Vagina (tissue), 2 donors: ENCODE measurements around the gene WWC2. TPM values are rescaled to one million over a fixed set of nuclear protein-coding genes. Genes with fewer than 3 reads are reported as not detected.

Experiments used
- DNase-seq, 2 donors: peaks; one replicate each; pipeline ENCODE4 v3.0.0-alpha.2; 2017; ENCODE audit errors: extremely low spot score in 2 of 2
- H3K27ac ChIP-seq: fragments of 200-600 bp; sonication (generic); one replicate; pipeline ENCODE4 v1.5.1; 2019
- H3K27me3 ChIP-seq: fragments of 200-600 bp; sonication (generic); one replicate; pipeline ENCODE4 v1.5.1; 2019
- H3K36me3 ChIP-seq, 2 donors: fragments of 200-600 bp; sonication (generic); one replicate each; pipeline ENCODE4 v1.5.1; 2017 to 2019
- H3K4me1 ChIP-seq: fragments of 200-600 bp; sonication (generic); one replicate; pipeline ENCODE4 v1.5.1; 2019
- H3K4me3 ChIP-seq, 2 donors: fragments of 200-600 bp; sonication (generic); 1 replicate in 1 of 2; 2 replicates in 1 of 2; pipeline ENCODE4 v1.5.1; 2016 to 2019
- H3K9me3 ChIP-seq: fragments of 200-600 bp; sonication (generic); one replicate; pipeline ENCODE4 v1.5.1; 2019
- CTCF ChIP-seq, 3 experiments: fragments of 450-650 bp in 2 of 3; fragments of 200-600 bp in 1 of 3; sonication (generic) in 1 of 3; IDR thresholded peaks; one replicate each; pipeline ENCODE4 v1.5.1; 2017 to 2019; ENCODE audit warnings: antibody characterized with exemption in 3 of 3, mild to moderate bottlenecking in 2 of 3, moderate library complexity in 2 of 3
- POLR2A ChIP-seq, 2 donors: fragments of 450-650 bp; IDR thresholded peaks; one replicate each; pipeline ENCODE4 v1.6.1; 2017; ENCODE audit warnings: antibody characterized with exemption in 2 of 2, mild to moderate bottlenecking in 2 of 2, moderate library complexity in 2 of 2
- POLR2AphosphoS5 ChIP-seq, 2 donors: sonication (generic); formaldehyde crosslinking; IDR thresholded peaks; one replicate each; pipeline ENCODE4 v1.9.0; 2017; ENCODE audit warnings: antibody characterized with exemption in 2 of 2, mild to moderate bottlenecking in 2 of 2, low read depth in 1 of 2; ENCODE audit not compliant: insufficient read depth in 1 of 2
- intact Hi-C: fragments of 100-400 bp; cut with DNase I; formaldehyde crosslinking; loops from one replicate; pipeline ENCODE4 v1.15.1; 2023
- total RNA-seq: library from RNA; depleted of rRNA; stranded (reverse); fragments of >200 nt; gene quantifications from one replicate; pipeline ENCODE4 v1.2.3, GENCODE V29; 2016

The WWC2 gene
- total RNA-seq, 1 donor from 2014 or later: 24.3 TPM

DNA sequence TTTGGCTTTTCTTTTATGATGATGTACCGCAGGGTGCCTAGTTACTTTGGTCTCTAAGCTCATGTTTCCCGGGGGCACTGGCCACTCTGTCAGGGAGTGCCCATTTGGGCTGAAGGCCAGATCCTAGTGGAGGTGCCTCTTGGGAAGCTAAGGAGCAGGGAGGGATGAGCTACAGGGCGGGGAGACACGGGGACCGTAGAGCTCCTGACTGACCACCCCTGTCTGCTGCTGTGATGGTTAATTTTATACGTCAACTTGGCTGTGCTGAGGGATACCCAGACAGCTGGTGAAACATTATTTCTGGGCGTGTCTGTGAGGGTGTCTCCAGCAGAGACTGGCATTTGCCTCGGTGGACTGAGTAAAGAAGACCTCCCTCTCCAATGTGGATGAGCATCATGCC is 248.1 kb downstream of the WWC2 start:
- Histone ChIP-seq H3K36me3 (no peaks in the 10 kb centered on the region), H3K9me3 (no peaks in the 10 kb centered on the region), H3K4me3 (no peak overlapping the region), H3K27ac (no peak overlapping the region), H3K4me1 (peaks cover 7% of the 10 kb centered on the region), H3K27me3 (no peaks in the 10 kb centered on the region)
- TF ChIP-seq POLR2A (IDR thresholded peaks at IDR 0.05): no peak
- no peak for TF ChIP-seq CTCF (IDR thresholded peaks at IDR 0.05)
- intact Hi-C loops: no loop called here
- DNase-seq: no peak

- no peaks in the 10 kb centered on the region for H3K27me3 ChIP-seq
Observed at GRCh38 chr4:183347566-183347965, 248.5 kb downstream of the WWC2 start.

DNA sequence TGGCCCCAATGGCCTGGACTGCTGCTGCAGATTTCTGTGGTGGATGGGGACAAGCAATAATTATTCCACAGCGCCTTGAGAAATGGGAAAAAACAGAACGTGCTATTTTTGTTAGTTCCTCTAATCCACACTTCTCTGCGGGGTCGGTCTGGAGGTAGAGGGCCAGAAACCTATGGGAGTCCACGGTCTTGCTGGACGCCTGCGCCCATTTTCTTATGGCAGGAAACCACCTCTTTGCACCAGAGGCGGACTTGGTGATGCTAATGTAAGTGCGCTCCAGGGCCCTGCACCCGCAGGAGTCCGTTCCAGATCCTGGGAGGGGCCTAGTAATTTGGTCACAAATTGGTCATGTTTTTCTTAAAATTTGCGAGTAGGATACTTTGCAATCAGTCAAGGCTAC is 249.1 kb downstream of the WWC2 start:
- TF ChIP-seq POLR2AphosphoS5 (IDR thresholded peaks at IDR 0.05; ENCODE audit: insufficient read depth in 1 of 2, low read depth in 1 of 2): no peak
- TF ChIP-seq POLR2A (IDR thresholded peaks at IDR 0.05): no peak
- TF ChIP-seq CTCF (IDR thresholded peaks at IDR 0.05): no peak
- intact Hi-C loops: no loop called here
- Histone ChIP-seq H3K4me1 (no peaks in the 10 kb centered on the region), H3K36me3 (no peaks in the 10 kb centered on the region), H3K9me3 (no peaks in the 10 kb centered on the region), H3K27me3 (no peaks in the 10 kb centered on the region), H3K27ac (no peak overlapping the region), H3K4me3 (no peak overlapping the region)
- no peak for DNase-seq

More at GRCh38 chr4:183347566-183347965, 248.5 kb downstream of the WWC2 start:
- peaks cover 6% of the 10 kb centered on the region for H3K4me1 ChIP-seq
- H3K36me3 ChIP-seq: no peaks in the 10 kb centered on the region
- no peak overlapping the region for H3K27ac ChIP-seq
- DNase-seq: no peak
- H3K9me3 ChIP-seq: no peaks in the 10 kb centered on the region
- intact Hi-C loops: no loop called here
- TF ChIP-seq POLR2A (IDR thresholded peaks at IDR 0.05): no peak
- TF ChIP-seq CTCF (IDR thresholded peaks at IDR 0.05): no peak
- no peak for TF ChIP-seq POLR2AphosphoS5 (IDR thresholded peaks at IDR 0.05; ENCODE audit: insufficient read depth in 1 of 2, low read depth in 1 of 2)
- H3K4me3 ChIP-seq: no peak overlapping the region

DNA sequence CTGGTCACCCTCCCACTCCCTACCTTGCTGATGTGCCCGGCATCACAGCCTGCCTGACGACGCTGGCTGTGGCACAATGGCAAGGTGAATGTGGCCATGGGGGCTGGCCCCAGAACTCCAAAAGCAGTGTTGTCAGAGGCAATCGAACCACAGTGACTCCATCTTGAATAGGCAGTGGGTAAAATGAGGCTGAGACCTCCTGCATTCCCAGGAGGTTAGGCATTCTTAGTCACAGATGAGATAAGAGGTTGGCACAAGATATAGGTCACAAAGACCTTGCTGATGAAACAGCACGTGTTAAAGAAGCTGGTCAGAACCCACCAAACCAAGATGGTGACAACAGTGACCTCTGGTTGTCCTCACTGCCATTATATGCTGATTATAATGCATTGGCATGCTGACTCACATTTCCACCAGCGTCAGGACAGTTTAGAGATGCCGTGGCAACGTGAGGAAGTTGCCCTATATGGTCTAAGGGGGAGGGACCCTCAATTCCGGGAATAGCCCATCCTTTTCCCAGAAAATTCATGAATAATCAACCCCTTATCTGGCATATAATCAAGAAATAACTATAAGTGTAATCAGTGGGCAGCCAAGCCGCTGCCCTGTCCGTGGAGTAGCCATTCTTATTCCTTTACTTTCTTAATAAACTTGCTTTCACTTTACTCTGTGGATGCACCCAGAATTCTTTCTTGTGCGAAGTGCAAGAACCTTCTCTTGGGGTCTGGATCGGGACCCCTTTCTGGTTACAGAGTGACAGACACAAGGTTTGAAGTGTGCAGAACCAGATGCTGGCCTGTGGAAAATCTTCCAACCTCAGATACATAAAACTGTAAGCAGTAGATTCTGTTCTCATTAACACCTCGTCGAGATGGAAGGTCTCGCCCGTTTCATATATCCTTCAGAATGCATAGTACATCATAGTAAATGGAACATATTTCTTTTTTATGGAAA is 249.9 kb downstream of the WWC2 start:
- H3K27me3 ChIP-seq: no peaks in the 10 kb centered on the region
- DNase-seq: no peak
- intact Hi-C loops: no loop called here
- no peaks in the 10 kb centered on the region for H3K36me3 ChIP-seq
- H3K4me1 ChIP-seq: no peaks in the 10 kb centered on the region
- no peak for TF ChIP-seq POLR2A (IDR thresholded peaks at IDR 0.05)
- H3K27ac ChIP-seq: no peak overlapping the region
- no peaks in the 10 kb centered on the region for H3K9me3 ChIP-seq
- no peak overlapping the region for H3K4me3 ChIP-seq

DNA sequence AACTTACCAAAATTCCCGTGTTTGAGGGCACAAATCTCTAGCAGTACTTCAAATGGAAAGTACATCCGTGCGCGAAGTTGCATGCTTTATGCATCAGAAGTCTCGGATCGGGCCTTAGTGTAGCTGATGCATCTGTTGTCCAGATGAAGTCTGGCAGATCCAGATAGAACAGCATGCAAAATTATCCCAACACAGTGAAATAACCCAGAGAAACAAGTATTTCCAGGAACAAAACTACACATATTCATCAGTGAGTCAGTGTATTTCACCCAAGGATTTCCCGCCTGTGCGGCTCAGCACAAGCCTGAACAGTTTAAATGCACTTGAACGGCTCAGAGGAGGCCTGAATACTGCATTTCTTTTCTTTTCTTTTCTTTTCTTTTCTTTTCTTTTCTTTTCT is 250.6 kb downstream of the WWC2 start:
- Histone ChIP-seq H3K36me3 (no peaks in the 10 kb centered on the region), H3K27ac (no peak overlapping the region), H3K4me3 (no peak overlapping the region), H3K4me1 (no peaks in the 10 kb centered on the region), H3K9me3 (no peaks in the 10 kb centered on the region), H3K27me3 (no peaks in the 10 kb centered on the region)
- DNase-seq: no peak
- intact Hi-C loops: no loop called here
- TF ChIP-seq POLR2AphosphoS5 (IDR thresholded peaks at IDR 0.05; ENCODE audit: insufficient read depth in 1 of 2, low read depth in 1 of 2) (no peak), CTCF (IDR thresholded peaks at IDR 0.05) (no peak), POLR2A (IDR thresholded peaks at IDR 0.05) (no peak)
